GM21447 (cell line): Measurements from ENCODE around the gene ROCK1.
"Not testable (repeated sequence)": the region's sequence is repeated elsewhere in the genome, so short reads cannot be mapped to it uniquely, and the experiment has no call there.

Experiments used
- ATAC-seq: cut with Tn5 transposase; IDR thresholded peaks from one replicate; pipeline ENCODE4 v1.9.1; 2021; ENCODE audit not compliant: unreplicated experiment

Gene ROCK1

DNA sequence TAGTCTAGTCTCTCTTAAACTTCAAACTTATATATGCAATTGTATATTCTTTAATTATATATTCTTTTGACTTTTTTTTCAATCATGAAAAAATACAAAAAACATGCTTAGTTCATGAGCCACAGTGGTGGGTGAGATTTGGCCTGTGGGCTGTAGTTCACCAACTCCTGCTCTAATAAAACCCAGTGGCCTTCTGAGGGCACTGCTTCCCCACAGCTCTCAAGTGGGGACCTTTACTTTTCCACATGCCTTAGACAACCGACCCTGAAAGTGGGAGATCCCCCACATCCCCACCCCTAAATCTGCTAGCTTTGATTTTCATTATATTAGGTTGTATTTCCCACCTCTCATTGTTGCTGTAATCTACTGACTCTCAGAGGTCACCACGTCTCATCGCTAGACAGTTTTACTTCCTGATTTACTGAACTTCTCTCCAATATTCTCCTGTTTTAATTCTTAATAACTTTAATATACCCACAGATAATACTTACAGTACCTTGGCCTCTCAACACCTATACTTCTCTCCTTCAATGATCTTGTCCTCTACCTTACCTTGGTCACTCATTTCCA is 57.3 kb downstream of the ROCK1 start:
- ATAC-seq = no peak

DNA sequence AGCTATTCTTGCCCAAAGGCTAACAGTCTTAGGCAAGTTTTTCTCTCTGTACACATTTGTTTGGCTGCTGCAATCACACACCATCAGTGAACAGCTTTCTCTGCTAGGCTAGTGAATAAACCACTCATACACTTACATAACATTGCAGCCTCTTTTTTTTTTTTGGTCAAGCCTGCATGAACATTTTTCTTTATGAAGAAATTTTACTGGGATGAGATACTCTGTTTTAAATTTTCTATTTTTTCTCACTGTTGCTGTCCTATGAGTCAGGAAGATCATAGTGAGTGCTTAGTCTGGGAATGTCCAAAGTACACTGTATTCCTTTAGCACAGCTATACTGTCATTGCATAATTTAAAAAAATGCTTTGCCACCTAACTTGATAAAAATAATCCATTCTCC is 58.5 kb downstream of the ROCK1 start:
- no peak for ATAC-seq

DNA sequence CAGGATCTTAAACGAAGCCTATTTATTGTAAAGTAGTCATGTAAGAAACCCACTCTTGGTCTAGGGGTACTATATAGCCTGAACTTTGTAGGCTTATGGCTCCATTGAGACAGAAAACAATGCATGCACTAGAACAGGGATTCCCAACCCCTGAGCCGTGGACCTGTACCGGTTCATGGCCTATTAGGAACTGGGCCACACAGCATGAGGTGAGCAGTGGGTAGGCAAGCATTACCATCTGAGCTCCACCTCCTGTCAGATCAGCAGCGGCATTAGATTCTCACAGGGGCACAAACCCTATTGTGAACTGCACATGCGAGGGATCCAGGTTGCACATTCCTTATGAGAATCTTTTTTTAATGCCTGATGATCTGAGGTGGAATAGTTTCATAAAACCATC is 59.2 kb downstream of the ROCK1 start:
- ATAC-seq = no peak

- ATAC-seq = no peak
Observed at GRCh38 chr18:21051620-21052019, 60.0 kb downstream of the ROCK1 start.

DNA sequence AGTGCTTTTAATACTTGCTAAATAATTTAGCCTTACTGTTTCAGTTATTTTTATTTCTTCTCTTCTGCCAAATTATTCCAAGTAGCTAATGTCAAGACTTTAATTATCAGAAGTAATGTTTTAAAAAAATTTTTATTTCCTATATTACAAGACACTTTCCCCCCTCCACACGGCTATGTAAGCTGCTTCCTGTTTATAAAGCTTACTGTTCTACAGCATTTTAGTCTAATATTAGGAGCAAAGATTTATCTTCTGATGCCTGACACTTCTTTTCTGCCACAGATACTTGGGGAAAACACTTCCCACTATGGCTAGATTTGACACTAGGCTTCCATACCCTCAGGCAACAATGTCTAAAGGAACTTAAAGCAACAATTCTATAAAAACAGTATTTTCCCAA is 62.3 kb downstream of the ROCK1 start:
- no peak for ATAC-seq

DNA sequence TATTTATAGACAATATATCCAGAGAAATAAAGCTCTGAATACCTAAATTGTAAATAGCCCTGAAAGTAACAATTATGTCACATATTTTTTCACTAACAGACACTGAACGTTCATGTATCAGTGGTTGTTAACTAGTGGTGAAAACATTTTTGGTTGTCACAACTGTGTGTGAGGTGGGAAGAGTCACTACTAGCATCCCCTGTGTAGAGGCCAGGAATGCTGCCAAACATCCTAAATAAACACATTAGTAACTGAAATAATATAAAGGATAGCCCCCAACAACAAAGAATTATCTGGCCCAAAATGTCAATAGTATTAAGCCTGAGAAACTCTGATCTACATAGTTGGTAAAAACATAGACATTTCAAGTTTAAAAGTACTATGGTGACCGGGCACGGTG is 64.5 kb downstream of the ROCK1 start:
- ATAC-seq = no peak

GRCh38 chr18:21040466-21040865 is 71.1 kb downstream of the ROCK1 start:
- ATAC-seq = no peak

GRCh38 chr18:21038201-21038600 is 73.4 kb downstream of the ROCK1 start:
- ATAC-seq = no peak

- no peak for ATAC-seq
Observed at GRCh38 chr18:21031845-21032244, 79.8 kb downstream of the ROCK1 start.

- ATAC-seq = not testable (repeated sequence)
Observed at GRCh38 chr18:21018257-21018656, 93.4 kb downstream of the ROCK1 start.

DNA sequence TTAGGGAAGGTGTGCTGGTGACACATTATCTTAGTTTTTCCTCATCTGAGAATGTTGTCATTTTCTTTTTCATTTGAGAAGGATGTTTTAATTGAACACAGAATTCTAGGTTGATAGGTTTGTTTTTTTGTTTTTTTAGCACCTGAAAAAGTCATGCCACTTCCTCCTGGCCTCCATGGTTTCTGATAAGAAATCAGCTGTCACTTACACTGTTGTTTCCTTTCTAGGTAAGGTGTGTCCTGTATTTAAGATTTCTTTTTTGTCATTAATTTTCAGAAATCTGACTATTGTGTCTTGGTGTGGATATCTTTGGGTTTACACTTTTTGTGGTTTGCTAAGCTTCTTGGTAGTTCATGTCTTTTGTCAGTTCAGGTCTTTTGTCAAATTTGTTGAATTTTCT is 99.3 kb downstream of the ROCK1 start:
- no peak for ATAC-seq

DNA sequence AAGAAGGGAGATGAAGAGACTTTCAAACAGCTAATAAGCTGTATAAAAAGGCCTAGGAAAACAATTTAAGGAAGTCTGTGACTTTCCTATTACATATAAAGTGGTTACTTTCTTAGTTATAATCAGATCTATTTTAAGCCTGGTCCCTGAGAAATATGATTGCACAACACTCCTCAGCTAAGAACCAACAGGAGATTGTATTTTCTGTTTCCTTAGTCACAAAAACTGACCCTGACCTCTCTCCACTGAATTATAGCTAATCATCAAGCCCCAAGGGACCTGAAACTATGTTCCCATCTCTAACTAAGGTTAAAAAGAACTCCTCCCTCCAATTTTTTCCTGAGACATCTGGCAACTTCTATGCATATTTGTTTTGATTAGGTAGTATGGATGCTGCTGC is 106.9 kb downstream of the ROCK1 start:
- ATAC-seq = no peak

DNA sequence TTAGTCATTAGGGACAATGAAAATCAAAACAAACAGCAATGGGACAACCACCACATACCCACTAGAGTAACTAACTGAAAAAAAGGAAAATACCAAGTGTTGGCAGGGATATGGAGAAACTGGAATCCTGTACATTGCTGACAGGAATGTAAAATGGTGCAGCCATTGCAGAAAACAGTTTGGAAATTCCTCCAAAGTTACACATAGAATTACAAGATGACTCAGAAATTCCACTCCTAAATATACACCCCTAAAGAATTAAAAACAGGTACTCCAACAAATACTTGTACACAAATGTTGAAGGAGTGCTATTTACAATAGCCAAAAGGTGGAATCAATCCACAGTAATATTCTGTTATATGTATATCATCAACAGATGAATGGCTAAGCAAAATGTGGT is 110.9 kb downstream of the ROCK1 start:
- no peak for ATAC-seq

- ATAC-seq = no peak
Observed at GRCh38 chr18:20997371-20997770, 114.2 kb downstream of the ROCK1 start.

DNA sequence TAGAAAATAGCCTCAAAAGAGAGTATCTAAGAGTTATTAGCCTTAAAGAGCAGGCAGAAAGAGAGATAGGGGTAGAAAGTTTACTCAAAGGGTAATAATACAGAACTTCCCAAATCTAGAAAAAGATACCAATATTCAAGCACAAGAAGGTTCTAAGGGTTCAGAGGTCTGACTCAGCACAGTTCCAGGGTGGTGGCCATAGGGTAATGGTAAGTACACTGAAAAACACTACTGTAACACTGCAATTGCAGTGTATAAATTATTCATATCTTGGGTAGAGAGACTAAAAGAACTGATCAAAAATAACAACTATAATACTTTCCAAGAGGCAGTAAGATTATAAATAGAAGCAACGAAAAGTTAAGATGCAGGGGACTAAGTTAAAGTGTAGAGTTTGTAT is 115.2 kb downstream of the ROCK1 start:
- no peak for ATAC-seq

- ATAC-seq = no peak
Observed at GRCh38 chr18:20988726-20989125, 122.9 kb downstream of the ROCK1 start.

DNA sequence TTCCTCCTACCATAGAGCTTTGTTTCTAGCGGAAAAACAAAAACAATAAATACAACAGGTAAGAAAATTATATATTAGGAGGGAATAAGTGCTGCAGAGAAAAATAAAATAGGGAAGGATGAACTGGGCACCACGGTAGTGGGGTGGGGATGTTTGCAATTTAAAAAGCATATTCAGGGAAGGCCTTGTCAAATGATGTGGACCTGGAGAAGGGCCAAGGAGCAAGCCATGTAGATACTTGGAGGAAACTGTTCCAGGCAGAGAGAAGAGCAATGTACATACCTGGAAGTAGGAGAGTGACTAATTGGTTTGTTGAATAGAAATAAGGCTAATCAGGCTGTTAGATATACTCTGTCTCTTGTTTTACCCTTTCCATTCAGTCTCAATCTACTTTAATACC is 136.5 kb downstream of the ROCK1 start:
- no peak for ATAC-seq

- no peak for ATAC-seq
Observed at GRCh38 chr18:20971886-20972267, 139.7 kb downstream of the ROCK1 start.

GRCh38 chr18:20966795-20967194 is 144.8 kb downstream of the ROCK1 start:
- no peak for ATAC-seq

- ATAC-seq = no peak
Observed at GRCh38 chr18:20963027-20963426, 148.6 kb downstream of the ROCK1 start.

DNA sequence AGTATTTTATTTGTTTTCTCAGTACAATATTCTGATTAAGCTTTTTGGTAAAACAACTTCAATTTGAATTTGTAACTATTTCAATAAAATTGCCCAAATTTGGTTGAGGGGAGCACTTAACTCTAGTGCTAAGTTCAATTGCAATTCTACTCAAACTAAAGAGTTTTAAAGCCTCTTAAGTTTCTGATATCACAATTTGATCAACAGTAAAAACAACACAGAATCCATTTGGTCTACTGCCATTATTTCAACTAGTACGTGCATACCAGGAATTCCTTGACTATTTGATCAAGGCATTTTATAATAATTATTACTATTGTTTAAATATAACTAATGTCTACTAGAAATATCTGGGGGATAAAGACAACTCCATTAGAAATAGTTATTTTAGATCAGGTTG is 150.9 kb downstream of the ROCK1 start:
- ATAC-seq = no peak

- ATAC-seq = not testable (repeated sequence)
Observed at GRCh38 chr18:20950827-20951226, 160.8 kb downstream of the ROCK1 start.
